B cell (primary cell): Measurements from ENCODE around the gene DERA.

Source experiments
- EZH2 ChIP-seq: IDR thresholded peaks from 2 replicates; pipeline ENCODE4 v1.6.1; 2012; ENCODE audit warnings: borderline replicate concordance, low read depth, mild to moderate bottlenecking, moderate library complexity, low read length; ENCODE audit not compliant: insufficient read depth, poor library complexity, severe bottlenecking
- TF ChIP-seq, protein P1 (sequence below): fragments of 200-600 bp; IDR thresholded peaks from one replicate; pipeline ENCODE4 v1.8.0; 2022; ENCODE audit warnings: antibody characterized with exemption, mild to moderate bottlenecking

DNA sequence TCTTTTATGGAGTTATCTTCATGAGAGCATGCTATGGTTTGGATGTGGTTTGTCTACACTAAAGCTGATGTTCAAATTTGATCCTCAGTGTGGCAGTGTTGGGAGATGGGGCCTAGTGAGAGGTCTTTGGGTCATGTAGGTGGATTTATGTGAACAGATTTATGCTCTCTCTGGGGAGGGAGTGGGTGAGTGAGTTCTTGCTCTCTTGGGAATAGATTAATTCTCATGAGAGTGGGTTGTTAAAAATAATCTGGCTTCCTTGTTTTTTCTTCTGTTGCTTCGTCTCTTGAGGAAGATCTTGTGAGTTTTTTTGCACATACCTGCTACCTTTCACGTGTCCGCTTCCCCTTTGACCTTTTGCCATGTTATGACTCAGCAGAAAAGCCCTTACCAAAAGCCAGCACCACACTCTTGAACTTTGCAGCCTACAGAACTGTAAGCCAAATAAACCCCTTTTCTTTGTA is 20.5 kb downstream of the DERA start:
- TF ChIP-seq, protein P1, sequence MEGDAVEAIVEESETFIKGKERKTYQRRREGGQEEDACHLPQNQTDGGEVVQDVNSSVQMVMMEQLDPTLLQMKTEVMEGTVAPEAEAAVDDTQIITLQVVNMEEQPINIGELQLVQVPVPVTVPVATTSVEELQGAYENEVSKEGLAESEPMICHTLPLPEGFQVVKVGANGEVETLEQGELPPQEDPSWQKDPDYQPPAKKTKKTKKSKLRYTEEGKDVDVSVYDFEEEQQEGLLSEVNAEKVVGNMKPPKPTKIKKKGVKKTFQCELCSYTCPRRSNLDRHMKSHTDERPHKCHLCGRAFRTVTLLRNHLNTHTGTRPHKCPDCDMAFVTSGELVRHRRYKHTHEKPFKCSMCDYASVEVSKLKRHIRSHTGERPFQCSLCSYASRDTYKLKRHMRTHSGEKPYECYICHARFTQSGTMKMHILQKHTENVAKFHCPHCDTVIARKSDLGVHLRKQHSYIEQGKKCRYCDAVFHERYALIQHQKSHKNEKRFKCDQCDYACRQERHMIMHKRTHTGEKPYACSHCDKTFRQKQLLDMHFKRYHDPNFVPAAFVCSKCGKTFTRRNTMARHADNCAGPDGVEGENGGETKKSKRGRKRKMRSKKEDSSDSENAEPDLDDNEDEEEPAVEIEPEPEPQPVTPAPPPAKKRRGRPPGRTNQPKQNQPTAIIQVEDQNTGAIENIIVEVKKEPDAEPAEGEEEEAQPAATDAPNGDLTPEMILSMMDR = peak; percentile 56
- no peak for TF ChIP-seq EZH2
